GM12864 (cell line): ENCODE data around the gene DTNB.

Source experiments
- DNase-seq: peaks from one replicate; pipeline ENCODE4 v3.0.0-alpha.2; 2011; ENCODE audit warnings: low read depth
- H3K4me3 ChIP-seq: 2 replicates; pipeline ENCODE4 v1.5.1; 2011; ENCODE audit warnings: mild to moderate bottlenecking, low read depth, low read length, control low read depth
- TF ChIP-seq, protein P1 (sequence below): IDR thresholded peaks from 2 replicates; pipeline ENCODE4 v1.5.1; 2011; ENCODE audit warnings: low read depth, mild to moderate bottlenecking, moderate library complexity, low read length, control low read depth, inconsistent platforms; ENCODE audit errors: missing control alignments

Gene DTNB

DNA sequence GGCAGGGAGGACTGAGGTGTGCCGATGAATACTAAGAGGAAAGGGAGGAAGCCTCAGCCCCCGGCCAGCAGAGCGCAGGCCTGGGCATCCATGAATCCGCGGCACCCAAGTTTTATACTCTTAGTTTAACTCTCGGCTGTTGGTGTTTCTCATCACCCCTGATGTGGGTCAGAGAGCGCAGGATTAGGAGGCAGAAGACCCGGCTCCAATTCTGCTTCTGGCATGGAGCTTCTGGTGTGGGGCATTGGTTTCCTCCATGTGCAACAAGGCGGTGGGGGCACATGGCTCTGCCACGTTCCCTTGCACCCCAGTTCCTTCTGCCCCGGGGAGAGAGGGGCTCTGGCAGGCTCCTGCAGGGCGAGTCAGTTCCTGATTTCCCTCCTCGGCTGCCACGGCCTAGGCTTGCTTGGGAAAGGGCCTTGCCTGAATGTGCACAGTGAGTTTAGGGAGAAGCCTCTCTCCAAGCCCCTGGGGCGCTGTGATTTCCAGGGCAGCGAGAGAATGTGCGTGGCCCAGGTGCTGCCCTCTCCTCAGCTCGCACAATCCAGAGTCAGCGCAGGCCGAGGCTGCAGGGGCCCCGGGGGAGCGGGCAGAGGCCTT lies 295.5 kb downstream of the DTNB start:
- H3K4me3 ChIP-seq, result no peak overlapping the region
- no peak for DNase-seq
- TF ChIP-seq, protein P1, sequence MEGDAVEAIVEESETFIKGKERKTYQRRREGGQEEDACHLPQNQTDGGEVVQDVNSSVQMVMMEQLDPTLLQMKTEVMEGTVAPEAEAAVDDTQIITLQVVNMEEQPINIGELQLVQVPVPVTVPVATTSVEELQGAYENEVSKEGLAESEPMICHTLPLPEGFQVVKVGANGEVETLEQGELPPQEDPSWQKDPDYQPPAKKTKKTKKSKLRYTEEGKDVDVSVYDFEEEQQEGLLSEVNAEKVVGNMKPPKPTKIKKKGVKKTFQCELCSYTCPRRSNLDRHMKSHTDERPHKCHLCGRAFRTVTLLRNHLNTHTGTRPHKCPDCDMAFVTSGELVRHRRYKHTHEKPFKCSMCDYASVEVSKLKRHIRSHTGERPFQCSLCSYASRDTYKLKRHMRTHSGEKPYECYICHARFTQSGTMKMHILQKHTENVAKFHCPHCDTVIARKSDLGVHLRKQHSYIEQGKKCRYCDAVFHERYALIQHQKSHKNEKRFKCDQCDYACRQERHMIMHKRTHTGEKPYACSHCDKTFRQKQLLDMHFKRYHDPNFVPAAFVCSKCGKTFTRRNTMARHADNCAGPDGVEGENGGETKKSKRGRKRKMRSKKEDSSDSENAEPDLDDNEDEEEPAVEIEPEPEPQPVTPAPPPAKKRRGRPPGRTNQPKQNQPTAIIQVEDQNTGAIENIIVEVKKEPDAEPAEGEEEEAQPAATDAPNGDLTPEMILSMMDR, result no peak

DNA sequence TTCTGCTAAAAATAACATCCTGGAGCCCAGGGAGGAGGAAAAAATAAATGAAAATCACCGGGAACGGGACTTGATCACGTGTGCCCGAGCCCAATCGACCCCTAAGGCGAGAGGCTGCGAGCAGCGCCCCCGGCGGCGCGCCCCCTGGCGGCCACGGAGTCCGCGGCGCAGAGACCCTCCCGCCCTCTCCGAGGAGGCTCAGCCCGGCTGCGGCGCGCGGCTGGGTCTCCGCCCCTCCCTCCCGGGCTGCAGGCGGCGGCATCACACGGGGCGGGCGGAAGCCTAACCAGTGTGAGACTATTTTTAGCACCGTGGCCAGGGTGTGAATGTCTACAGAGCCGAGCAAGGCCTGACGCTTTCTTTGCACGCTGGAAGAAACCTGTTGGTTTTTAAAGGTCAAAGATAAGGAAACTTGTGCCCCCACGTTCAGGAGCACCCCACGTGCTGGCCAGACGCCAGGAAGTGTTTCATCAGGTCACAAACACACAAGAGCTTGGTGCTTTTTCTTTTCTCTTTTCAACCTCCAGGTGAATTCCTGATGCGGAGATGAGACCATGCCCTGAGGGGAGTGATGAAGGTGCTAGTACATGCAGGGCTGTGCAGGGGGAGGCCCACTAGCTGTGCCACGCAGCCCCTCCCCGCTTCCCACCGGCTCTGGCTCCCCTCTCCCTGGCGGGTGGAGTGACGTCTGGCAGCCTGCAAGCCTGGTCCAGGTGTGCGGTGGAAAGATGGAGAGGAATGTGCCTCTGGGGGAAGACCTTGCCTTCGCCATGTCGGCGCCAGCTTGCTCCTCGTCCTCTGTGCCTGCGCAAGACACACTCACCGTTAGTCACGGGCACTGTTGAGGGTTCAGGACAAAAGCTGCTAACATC lies 296.4 kb downstream of the DTNB start:
- peak; percentile 91 for DNase-seq
- H3K4me3 ChIP-seq, result peak overlapping the region; percentile 19; the same call in 1 of the 2 replicates
- TF ChIP-seq, protein P1, result peak; percentile 87

DNA sequence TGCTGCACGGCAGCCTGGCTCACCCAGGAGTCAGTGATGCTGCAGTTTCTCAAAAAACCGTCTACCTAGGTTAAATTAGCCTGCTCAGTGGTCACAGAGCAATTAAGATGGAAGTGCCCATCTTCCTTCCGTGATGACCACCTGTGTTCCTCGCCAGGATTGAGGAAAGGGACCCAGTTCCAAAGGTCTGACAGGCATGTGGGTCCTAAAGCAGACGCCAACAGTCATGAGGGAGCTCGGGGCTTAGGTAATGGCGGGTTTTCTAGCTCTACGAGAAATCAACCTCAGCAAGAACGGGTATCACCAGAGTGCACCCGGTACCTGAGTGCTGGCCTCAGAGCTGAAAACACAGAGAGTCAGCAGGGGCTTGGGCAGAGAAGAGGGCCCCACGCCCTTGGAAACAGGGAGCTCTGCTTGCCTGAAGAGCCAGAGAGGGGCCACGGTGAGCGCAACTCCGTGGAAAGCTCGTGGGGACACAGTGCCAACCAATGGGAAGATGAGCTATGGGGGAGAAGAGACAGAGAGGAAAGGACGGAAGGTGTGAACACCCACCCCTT lies 297.3 kb downstream of the DTNB start:
- no peak overlapping the region for H3K4me3 ChIP-seq
- TF ChIP-seq, protein P1, result no peak
- no peak for DNase-seq

DNA sequence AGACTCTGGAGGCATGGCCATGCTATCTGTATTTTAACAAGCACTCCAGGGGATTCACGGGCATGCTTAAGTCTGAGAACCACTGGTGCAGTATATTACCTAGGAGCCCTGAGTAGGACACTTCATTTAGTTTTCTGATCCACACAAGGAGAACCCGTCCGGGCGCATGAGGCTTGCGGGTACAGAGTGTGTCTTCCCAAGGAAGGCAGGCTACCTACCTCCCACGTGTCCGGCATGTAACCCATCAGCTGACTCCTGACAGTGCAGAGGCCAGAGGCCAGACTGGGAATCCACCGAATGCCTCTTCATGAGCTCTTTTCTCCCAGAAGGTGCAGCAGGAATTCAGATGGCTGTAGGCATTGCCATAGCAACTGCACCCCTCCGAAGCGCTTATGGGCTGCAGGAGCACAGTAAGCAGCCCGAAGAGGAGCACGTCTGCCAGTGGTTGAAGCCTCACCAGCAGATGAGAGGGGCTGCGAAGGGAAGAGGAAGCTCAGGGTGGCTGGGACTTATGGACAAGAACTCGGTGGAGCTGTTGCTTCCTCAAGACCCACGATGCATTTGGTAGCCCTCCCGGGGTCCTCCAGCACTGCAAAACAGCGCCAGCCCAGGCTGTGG lies 297.9 kb downstream of the DTNB start:
- TF ChIP-seq, protein P1, result no peak
- no peak for DNase-seq
- H3K4me3 ChIP-seq, result no peak overlapping the region

DNA sequence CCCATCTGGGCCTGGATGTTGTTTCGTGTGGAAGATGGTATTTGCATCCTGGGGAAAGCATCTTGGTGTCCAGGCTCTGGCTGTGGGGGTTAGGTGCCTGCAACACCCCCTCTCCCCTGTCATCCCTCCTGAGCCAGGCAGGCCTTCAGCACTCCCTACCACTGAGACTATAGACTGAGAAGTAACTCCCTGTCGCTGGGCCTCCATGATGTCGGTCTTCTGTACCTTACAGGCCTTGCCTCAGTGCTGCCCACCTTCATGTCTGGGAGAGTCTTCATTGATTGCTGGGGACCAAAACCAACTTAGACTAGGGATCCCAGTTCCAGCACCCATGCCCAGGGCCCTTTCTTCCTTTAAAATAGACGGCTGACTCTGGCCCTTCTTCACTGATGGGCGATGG lies 298.6 kb downstream of the DTNB start:
- no peak for DNase-seq
- H3K4me3 ChIP-seq, result no peak overlapping the region
- TF ChIP-seq, protein P1, result no peak

DNA sequence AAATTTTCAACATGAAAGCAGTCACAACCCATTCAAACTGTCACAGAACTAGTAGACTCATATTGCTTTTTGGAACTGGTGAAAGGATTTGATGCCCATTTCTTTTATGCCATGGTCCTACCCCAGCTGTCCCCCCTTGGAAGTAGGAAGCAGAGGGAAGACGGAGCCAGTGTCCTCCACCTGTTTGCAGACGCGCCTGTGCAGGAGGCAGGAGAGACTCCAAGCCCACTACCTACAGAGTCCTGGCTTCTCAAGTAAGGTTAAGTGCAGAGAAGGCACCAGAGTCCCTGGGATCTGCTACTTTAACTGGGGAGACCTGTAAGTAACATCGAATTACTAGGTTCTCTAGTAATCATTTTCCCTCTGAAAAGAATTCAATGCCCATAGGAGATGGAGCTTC lies 299.0 kb downstream of the DTNB start:
- DNase-seq, result no peak
- H3K4me3 ChIP-seq, result no peak overlapping the region
- TF ChIP-seq, protein P1, result no peak
